KMS-11 (cell line): ENCODE results near the gene CLDN4.
"Not testable (repeated sequence)": the region's sequence is repeated elsewhere in the genome, so short reads cannot be mapped to it uniquely, and the experiment has no call there.

Experiments used
- H2AFZ ChIP-seq: fragments of 200-600 bp; sonication (generic); 2 replicates; pipeline ENCODE4 v1.6.1; 2016; ENCODE audit warnings: antibody characterized with exemption, mixed run types, low read depth
- H3K27ac ChIP-seq: fragments of 200-600 bp; sonication (generic); 2 replicates; pipeline ENCODE4 v1.6.1; 2016; ENCODE audit warnings: mild to moderate bottlenecking, mixed run types
- H3K27me3 ChIP-seq: fragments of 200-600 bp; sonication (generic); 2 replicates; pipeline ENCODE4 v1.6.1; 2017; ENCODE audit warnings: mild to moderate bottlenecking, low read depth, mixed run types, moderate library complexity; ENCODE audit not compliant: insufficient read depth
- H3K36me3 ChIP-seq: fragments of 200-600 bp; sonication (generic); 2 replicates; pipeline ENCODE4 v1.6.1; 2017; ENCODE audit warnings: mild to moderate bottlenecking, mixed run types; ENCODE audit not compliant: insufficient read depth
- H3K4me1 ChIP-seq: fragments of 200-600 bp; sonication (generic); 2 replicates; pipeline ENCODE4 v1.6.1; 2016; ENCODE audit warnings: mild to moderate bottlenecking, low read depth, mixed run types; ENCODE audit not compliant: poor library complexity, severe bottlenecking
- H3K4me2 ChIP-seq: fragments of 200-600 bp; sonication (generic); 2 replicates; pipeline ENCODE4 v1.7.0; 2016; ENCODE audit warnings: mild to moderate bottlenecking, mixed run types
- H3K4me3 ChIP-seq: fragments of 200-600 bp; sonication (generic); IDR thresholded peaks from 2 replicates; pipeline ENCODE4 v1.6.1; 2017; ENCODE audit warnings: low read depth, low read length, mixed read lengths; ENCODE audit not compliant: insufficient read depth
- H3K79me2 ChIP-seq: fragments of 200-600 bp; sonication (generic); 2 replicates; pipeline ENCODE4 v1.6.1; 2016; ENCODE audit warnings: low read depth, mixed run types; ENCODE audit not compliant: insufficient read depth
- H3K9ac ChIP-seq: fragments of 200-600 bp; sonication (generic); 2 replicates; pipeline ENCODE4 v1.6.1; 2016; ENCODE audit warnings: mild to moderate bottlenecking, mixed run types
- H4K20me1 ChIP-seq: fragments of 200-600 bp; sonication (generic); 2 replicates; pipeline ENCODE4 v1.6.1; 2016; ENCODE audit warnings: mild to moderate bottlenecking, mixed run types; ENCODE audit not compliant: insufficient read depth
- TF ChIP-seq, protein P1 (sequence below): fragments of 200-600 bp; sonication (generic); conservative IDR thresholded peaks from 2 replicates; pipeline ENCODE4 v1.6.1; 2017; ENCODE audit warnings: low read depth, mild to moderate bottlenecking, antibody characterized with exemption, low read length, moderate library complexity, mixed read lengths

The CLDN4 gene, protein sequence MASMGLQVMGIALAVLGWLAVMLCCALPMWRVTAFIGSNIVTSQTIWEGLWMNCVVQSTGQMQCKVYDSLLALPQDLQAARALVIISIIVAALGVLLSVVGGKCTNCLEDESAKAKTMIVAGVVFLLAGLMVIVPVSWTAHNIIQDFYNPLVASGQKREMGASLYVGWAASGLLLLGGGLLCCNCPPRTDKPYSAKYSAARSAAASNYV

DNA sequence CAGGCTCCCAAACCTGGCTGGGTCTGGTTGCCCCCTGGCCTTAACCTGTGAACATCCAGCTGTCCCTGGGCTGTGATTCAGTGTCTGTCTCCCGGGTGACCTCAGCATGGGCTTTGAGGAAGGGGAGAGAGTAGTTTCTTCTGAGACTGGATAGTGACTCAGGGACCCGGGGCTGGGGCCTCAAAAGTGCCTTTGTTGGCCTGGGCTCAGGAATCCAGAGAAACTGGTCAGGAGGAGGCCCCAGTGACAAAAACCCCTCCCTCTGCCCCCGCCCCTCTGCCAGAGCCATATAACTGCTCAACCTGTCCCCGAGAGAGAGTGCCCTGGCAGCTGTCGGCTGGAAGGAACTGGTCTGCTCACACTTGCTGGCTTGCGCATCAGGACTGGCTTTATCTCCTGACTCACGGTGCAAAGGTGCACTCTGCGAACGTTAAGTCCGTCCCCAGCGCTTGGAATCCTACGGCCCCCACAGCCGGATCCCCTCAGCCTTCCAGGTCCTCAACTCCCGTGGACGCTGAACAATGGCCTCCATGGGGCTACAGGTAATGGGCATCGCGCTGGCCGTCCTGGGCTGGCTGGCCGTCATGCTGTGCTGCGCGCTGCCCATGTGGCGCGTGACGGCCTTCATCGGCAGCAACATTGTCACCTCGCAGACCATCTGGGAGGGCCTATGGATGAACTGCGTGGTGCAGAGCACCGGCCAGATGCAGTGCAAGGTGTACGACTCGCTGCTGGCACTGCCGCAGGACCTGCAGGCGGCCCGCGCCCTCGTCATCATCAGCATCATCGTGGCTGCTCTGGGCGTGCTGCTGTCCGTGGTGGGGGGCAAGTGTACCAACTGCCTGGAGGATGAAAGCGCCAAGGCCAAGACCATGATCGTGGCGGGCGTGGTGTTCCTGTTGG lies at the start of gene CLDN4:
Gene CLDN4 (plus strand): TSS at position 316 of the 903 bp plus-strand sequence. CDS start 206 bp downstream, at position 522.
- Histone ChIP-seq H3K9ac (no peak within 1 kb of the TSS), H2AFZ (no peak within 1 kb of the TSS), H3K4me1 (peaks cover 24% of the 10 kb centered on the region), H3K27me3 (no peaks in the 10 kb centered on the region), H3K79me2 (no peaks in the 10 kb centered on the region), H4K20me1 (no peaks in the 10 kb centered on the region), H3K36me3 (no peaks in the 10 kb centered on the region), H3K27ac (no peak within 1 kb of the TSS), H3K4me3 (no peak within 1 kb of the TSS), H3K4me2 (no peak within 1 kb of the TSS)
- TF ChIP-seq, protein P1, sequence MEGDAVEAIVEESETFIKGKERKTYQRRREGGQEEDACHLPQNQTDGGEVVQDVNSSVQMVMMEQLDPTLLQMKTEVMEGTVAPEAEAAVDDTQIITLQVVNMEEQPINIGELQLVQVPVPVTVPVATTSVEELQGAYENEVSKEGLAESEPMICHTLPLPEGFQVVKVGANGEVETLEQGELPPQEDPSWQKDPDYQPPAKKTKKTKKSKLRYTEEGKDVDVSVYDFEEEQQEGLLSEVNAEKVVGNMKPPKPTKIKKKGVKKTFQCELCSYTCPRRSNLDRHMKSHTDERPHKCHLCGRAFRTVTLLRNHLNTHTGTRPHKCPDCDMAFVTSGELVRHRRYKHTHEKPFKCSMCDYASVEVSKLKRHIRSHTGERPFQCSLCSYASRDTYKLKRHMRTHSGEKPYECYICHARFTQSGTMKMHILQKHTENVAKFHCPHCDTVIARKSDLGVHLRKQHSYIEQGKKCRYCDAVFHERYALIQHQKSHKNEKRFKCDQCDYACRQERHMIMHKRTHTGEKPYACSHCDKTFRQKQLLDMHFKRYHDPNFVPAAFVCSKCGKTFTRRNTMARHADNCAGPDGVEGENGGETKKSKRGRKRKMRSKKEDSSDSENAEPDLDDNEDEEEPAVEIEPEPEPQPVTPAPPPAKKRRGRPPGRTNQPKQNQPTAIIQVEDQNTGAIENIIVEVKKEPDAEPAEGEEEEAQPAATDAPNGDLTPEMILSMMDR = no peak

- no peak overlapping the region for H2AFZ ChIP-seq
- H3K79me2 ChIP-seq = no peaks in the 10 kb centered on the region
- H3K27ac ChIP-seq = no peak overlapping the region
- H3K27me3 ChIP-seq = no peaks in the 10 kb centered on the region
- H3K36me3 ChIP-seq = no peaks in the 10 kb centered on the region
- H3K4me1 ChIP-seq = no peaks in the 10 kb centered on the region
- H3K4me2 ChIP-seq = no peak overlapping the region
- no peak overlapping the region for H3K9ac ChIP-seq
- TF ChIP-seq, protein P1 = no peak
- H3K4me3 ChIP-seq = no peak overlapping the region
- no peaks in the 10 kb centered on the region for H4K20me1 ChIP-seq
Observed at GRCh38 chr7:73786588-73786987, 44.2 kb upstream of the CLDN4 start.

GRCh38 chr7:73787786-73788048 lies 43.1 kb upstream of the CLDN4 start:
- H3K36me3 ChIP-seq, H3K9ac ChIP-seq, H4K20me1 ChIP-seq, H3K27ac ChIP-seq, H3K4me2 ChIP-seq, H3K27me3 ChIP-seq, H3K4me1 ChIP-seq, H3K79me2 ChIP-seq, H3K4me3 ChIP-seq, H2AFZ ChIP-seq: not testable (repeated sequence)

DNA sequence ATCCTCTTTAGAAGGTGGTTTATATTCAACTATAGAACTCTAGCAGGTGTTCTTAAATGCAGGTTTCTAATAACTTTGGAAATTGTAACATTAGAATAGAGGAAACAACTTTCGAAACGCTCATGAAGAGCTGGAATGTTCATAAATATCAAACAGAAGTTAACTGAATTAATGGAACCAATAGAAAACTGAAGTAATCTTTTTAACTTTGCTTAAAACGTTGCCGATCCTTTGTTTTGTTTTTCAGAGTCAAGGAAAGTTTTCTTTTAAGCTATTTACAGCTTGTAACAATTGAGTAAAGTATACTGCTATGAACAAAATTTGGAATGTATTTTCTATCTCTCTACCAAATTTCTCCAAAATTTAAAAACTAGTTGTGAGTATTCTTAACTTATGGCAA lies 41.7 kb upstream of the CLDN4 start:
- Histone ChIP-seq H3K4me3 (no peak overlapping the region), H3K9ac (no peak overlapping the region), H3K36me3 (no peaks in the 10 kb centered on the region), H3K27ac (no peak overlapping the region), H3K27me3 (no peaks in the 10 kb centered on the region), H2AFZ (no peak overlapping the region), H3K4me1 (no peaks in the 10 kb centered on the region), H4K20me1 (no peaks in the 10 kb centered on the region), H3K4me2 (no peak overlapping the region), H3K79me2 (no peaks in the 10 kb centered on the region)
- TF ChIP-seq, protein P1 = no peak

GRCh38 chr7:73791170-73791690 lies 39.6 kb upstream of the CLDN4 start:
- H4K20me1 ChIP-seq, H3K4me1 ChIP-seq, H3K27me3 ChIP-seq, H2AFZ ChIP-seq, H3K4me2 ChIP-seq, H3K27ac ChIP-seq, H3K79me2 ChIP-seq, H3K36me3 ChIP-seq, H3K9ac ChIP-seq, H3K4me3 ChIP-seq: not testable (repeated sequence)

GRCh38 chr7:73795188-73795587 lies 35.6 kb upstream of the CLDN4 start:
- H3K9ac ChIP-seq, H3K27me3 ChIP-seq, H3K36me3 ChIP-seq, H3K27ac ChIP-seq, H3K4me2 ChIP-seq, H2AFZ ChIP-seq, H4K20me1 ChIP-seq, H3K4me1 ChIP-seq, H3K4me3 ChIP-seq, H3K79me2 ChIP-seq: not testable (repeated sequence)

DNA sequence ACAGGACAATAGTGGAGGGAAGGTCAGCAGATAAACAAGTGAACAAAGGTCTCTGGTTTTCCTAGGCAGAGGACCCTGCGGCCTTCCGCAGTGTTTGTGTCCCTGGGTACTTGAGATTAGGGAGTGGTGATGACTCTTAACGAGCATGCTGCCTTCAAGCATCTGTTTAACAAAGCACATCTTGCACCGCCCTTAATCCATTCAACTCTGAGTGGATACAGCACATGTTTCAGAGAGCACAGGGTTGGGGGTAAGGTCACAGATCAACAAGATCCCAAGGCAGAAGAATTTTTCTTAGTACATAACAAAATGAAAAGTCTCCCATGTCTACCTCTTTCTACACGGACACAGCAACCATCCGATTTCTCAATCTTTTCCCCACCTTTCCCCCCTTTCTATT lies 34.1 kb upstream of the CLDN4 start:
- not testable (repeated sequence) for H3K4me3 ChIP-seq, H3K4me2 ChIP-seq, H3K27ac ChIP-seq, H3K27me3 ChIP-seq, H3K36me3 ChIP-seq, H3K9ac ChIP-seq, H3K79me2 ChIP-seq, H4K20me1 ChIP-seq, H3K4me1 ChIP-seq, H2AFZ ChIP-seq
